Measurements from ENCODE around the gene SCART1. TPM values are rescaled to one million over a fixed set of nuclear protein-coding genes. Genes with fewer than 3 reads are reported as not detected.

The SCART1 gene
- total RNA-seq, 1 experiment from 2014 or later, result 0.73 TPM

GRCh38 chr10:133476641-133476990, 22.9 kb downstream of the SCART1 start:
- H3K4me1 ChIP-seq, result no peaks in the 10 kb centered on the region
- no TSS peak for BruUV-seq (replicated peaks)
- DNase-seq, result no peak
- no peak overlapping the region for H3K4me3 ChIP-seq (ENCODE audit: low read depth, low read length)
- peak overlapping the region; percentile 23 for H3K4me3 Mint-ChIP-seq (ENCODE audit: unreplicated experiment)
- no peaks in the 10 kb centered on the region for H3K4me1 Mint-ChIP-seq (ENCODE audit: low read depth, unreplicated experiment)
- no peaks in the 10 kb centered on the region for H3K36me3 Mint-ChIP-seq (ENCODE audit: insufficient read depth, unreplicated experiment)
- intact Hi-C loops (cut with micrococcal nuclease; ENCODE audit: unreplicated experiment), result no loop called here
- H3K9me3 ChIP-seq, result no peaks in the 10 kb centered on the region
- peak in 1 of 2 experiments; percentile 23 for TF ChIP-seq CTCF (IDR thresholded peaks at IDR 0.05; ENCODE audit: insufficient read depth in 1 of 2, low read depth in 1 of 2, low read length in 1 of 2, severe bottlenecking in 1 of 2, unreplicated experiment in 1 of 2)
- no peak overlapping the region for H3K27ac Mint-ChIP-seq (ENCODE audit: unreplicated experiment)
- H3K27me3 Mint-ChIP-seq (ENCODE audit: insufficient read depth, unreplicated experiment), result peaks cover 25% of the 10 kb centered on the region
- CTCF ChIA-PET, result no interaction called here
- H3K27me3 ChIP-seq (replicated peaks; ENCODE audit: control insufficient read depth, insufficient read depth, low read length), result peaks cover 3% of the 10 kb centered on the region
- H3K9me3 Mint-ChIP-seq (ENCODE audit: unreplicated experiment), result no peaks in the 10 kb centered on the region
- POLR2A ChIA-PET, result no interaction called here
- H3K36me3 ChIP-seq (ENCODE audit: control insufficient read depth, insufficient read depth, low read length), result no peaks in the 10 kb centered on the region

GRCh38 chr10:133481086-133481643, 27.4 kb downstream of the SCART1 start:
- Mint-ChIP-seq H3K9me3 (ENCODE audit: unreplicated experiment) (peaks cover 36% of the 10 kb centered on the region), H3K27ac (ENCODE audit: unreplicated experiment) (no peak overlapping the region), H3K4me3 (ENCODE audit: unreplicated experiment) (peak overlapping the region; percentile 9), H3K36me3 (ENCODE audit: insufficient read depth, unreplicated experiment) (no peaks in the 10 kb centered on the region), H3K27me3 (ENCODE audit: insufficient read depth, unreplicated experiment) (peaks cover 23% of the 10 kb centered on the region), H3K4me1 (ENCODE audit: low read depth, unreplicated experiment) (no peaks in the 10 kb centered on the region)
- Histone ChIP-seq H3K27me3 (replicated peaks; ENCODE audit: control insufficient read depth, insufficient read depth, low read length) (peaks cover 2% of the 10 kb centered on the region; the same call in 1 of the 2 replicates), H3K9me3 (peaks cover 18% of the 10 kb centered on the region), H3K36me3 (ENCODE audit: control insufficient read depth, insufficient read depth, low read length) (no peaks in the 10 kb centered on the region), H3K4me1 (no peaks in the 10 kb centered on the region), H3K4me3 (ENCODE audit: low read depth, low read length) (no peak overlapping the region)
- intact Hi-C loops (cut with micrococcal nuclease; ENCODE audit: unreplicated experiment), result no loop called here
- BruUV-seq (replicated peaks), result no TSS peak
- no peak for DNase-seq
- ChIA-PET CTCF (no interaction called here), POLR2A (no interaction called here)
- TF ChIP-seq CTCF (IDR thresholded peaks at IDR 0.05; ENCODE audit: insufficient read depth in 1 of 2, low read depth in 1 of 2, low read length in 1 of 2, severe bottlenecking in 1 of 2, unreplicated experiment in 1 of 2), result no peak

- no peaks in the 10 kb centered on the region for H3K36me3 ChIP-seq (ENCODE audit: control insufficient read depth, insufficient read depth, low read length)
- intact Hi-C loops (cut with micrococcal nuclease; ENCODE audit: unreplicated experiment), result no loop called here
- peaks cover 18% of the 10 kb centered on the region for H3K9me3 ChIP-seq
- ChIA-PET CTCF (no interaction called here), POLR2A (no interaction called here)
- H3K4me1 Mint-ChIP-seq (ENCODE audit: low read depth, unreplicated experiment), result no peaks in the 10 kb centered on the region
- no peaks in the 10 kb centered on the region for H3K36me3 Mint-ChIP-seq (ENCODE audit: insufficient read depth, unreplicated experiment)
- no peaks in the 10 kb centered on the region for H3K4me1 ChIP-seq
- peaks cover 2% of the 10 kb centered on the region; the same call in 1 of the 2 replicates for H3K27me3 ChIP-seq (replicated peaks; ENCODE audit: control insufficient read depth, insufficient read depth, low read length)
- no peak overlapping the region for H3K4me3 ChIP-seq (ENCODE audit: low read depth, low read length)
- H3K27me3 Mint-ChIP-seq (ENCODE audit: insufficient read depth, unreplicated experiment), result peaks cover 20% of the 10 kb centered on the region
- no peak for TF ChIP-seq CTCF (IDR thresholded peaks at IDR 0.05; ENCODE audit: insufficient read depth in 1 of 2, low read depth in 1 of 2, low read length in 1 of 2, severe bottlenecking in 1 of 2, unreplicated experiment in 1 of 2)
- no peak overlapping the region for H3K4me3 Mint-ChIP-seq (ENCODE audit: unreplicated experiment)
- H3K9me3 Mint-ChIP-seq (ENCODE audit: unreplicated experiment), result peaks cover 41% of the 10 kb centered on the region
- no peak overlapping the region for H3K27ac Mint-ChIP-seq (ENCODE audit: unreplicated experiment)
- no peak for DNase-seq
- BruUV-seq (replicated peaks), result no TSS peak
Observed at GRCh38 chr10:133481657-133482056, 27.9 kb downstream of the SCART1 start.
